ENCODE measurements around the gene RIC1.
"Not testable (repeated sequence)": the region's sequence is repeated elsewhere in the genome, so short reads cannot be mapped to it uniquely, and the experiment has no call there.

- TF ChIP-seq CTCF (conservative IDR thresholded peaks at IDR 0.05); EZH2 (IDR thresholded peaks at IDR 0.05; ENCODE audit: low read depth): not testable (repeated sequence)
Measured at GRCh38 chr9:5581706-5582105, 47.2 kb upstream of the RIC1 start.
